Stimulated activated CD4-positive, alpha-beta T cell treated with anti-CD3 and anti-CD28 coated beads, Interleukin-2, amount 100 ng/mL, for 48 hours (primary cell): ENCODE results near the gene GTF2H3.
A peak's percentile ranks its signal among the peaks of the same experiment; 100 is the strongest.
"Not testable (repeated sequence)": the region's sequence is repeated elsewhere in the genome, so short reads cannot be mapped to it uniquely, and the experiment has no call there.

Source experiments
- DNase-seq, 2 donors: peaks; one replicate each; pipeline ENCODE4 v3.0.0-alpha.2; 2020

GTF2H3 gene

GRCh38 chr12:123633379-123634141 lies at the start of gene GTF2H3, which contains the start of gene EIF2B1:
Gene GTF2H3, plus strand, starts transcription at chr12:123633829. Its CDS starts 31 bp downstream, at chr12:123633860.
Gene EIF2B1, minus strand, starts transcription at chr12:123633686. Its CDS starts 129 bp downstream, at chr12:123633557.
- peak; percentile 92 to 94 for DNase-seq

DNA sequence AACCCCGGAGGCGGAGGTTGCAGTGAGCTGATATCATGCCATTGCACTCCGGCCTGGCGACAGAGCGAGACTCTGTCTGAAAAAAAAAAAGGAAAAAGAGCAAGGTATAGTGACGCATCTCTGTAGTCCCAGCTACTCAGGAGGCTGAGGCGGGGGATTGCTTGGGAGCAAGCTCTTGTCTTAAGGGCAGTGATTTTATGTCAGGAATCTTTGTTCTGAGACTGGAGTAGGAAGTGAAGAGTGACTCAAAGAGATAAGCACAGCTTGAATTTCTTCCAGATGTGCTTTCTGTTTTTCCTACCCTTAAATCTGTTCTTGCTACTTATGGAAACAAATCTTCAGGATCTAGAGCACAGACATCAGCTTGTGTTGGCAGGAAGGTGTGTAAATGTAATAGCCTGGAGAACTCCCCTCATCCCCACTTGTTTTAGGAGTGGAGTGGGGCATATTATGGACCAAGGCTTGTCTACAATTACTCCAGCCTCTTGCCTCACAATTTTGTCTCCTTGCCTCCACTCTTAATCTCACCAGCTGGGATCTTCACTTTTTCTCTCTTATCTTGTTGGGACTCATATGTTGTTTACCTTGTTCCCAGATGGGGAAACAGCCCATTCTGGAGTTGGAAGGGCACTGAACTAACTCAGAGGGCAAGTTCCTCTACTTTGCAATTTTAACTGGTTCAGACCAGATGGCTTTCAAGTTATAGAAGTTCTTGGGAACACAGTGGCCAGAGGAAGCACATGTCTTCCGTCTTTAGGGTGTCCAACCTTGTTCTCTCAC lies 41.7 kb upstream of the GTF2H3 start:
- DNase-seq = no peak

DNA sequence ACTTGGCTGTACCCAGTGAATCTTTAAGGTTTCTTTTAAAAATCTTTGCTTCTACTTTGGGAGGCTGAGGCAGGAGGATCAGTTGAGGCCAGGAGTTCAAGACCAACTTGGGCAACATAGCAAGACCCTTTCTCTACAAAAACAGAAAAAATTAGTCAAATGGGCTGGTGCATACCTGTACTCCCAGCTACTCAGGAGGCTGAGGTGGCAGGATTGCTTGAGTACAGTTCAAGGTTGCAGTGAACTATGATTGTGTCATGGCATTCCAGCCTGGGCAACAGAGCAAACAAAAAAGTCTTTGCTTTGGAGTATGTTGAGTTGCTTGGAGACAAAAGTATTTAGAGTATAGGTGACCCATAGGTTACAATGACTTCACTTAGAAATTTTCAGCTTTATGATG lies 37.9 kb upstream of the GTF2H3 start:
- no peak for DNase-seq

DNA sequence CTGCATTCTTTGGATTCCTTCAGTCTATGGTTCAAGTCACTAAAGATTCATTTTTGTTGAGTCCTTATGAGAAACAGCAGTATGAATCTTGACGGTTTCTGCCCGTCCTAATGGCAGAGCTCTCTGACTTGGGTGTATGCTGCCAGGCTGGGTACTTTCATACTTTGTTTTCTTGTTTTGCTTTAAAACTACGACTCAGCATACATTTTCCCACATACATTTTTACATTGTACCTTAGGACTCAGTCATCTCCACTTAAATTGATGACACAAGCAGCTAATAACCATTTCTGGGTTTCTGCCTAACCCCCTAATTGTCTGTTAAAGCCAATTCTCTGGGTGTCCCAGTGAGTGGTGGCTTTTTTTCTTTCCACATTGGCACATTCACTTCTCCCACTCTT lies 36.5 kb upstream of the GTF2H3 start:
- DNase-seq = no peak

GRCh38 chr12:123598522-123598921 lies 35.1 kb upstream of the GTF2H3 start:
- no peak for DNase-seq

DNA sequence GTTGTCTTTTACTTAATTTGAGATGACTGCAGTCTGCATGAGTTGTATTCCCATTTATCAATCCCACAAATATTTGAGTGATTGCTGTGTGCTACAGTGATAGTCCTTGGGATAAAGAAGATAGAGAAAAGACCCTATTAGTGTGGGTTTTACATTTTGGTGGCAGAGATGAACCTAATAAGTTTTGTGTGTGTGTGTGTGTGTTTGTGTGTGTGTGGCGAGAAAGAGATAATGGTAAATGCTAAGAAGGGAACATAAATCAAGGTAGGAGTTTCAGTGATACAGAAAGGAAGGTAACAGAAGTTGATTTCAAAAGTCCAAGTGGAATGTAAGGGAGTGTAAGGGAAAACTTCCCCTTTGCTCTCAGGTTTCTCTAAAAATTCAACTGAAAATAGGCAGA lies 34.3 kb upstream of the GTF2H3 start:
- DNase-seq = no peak

DNA sequence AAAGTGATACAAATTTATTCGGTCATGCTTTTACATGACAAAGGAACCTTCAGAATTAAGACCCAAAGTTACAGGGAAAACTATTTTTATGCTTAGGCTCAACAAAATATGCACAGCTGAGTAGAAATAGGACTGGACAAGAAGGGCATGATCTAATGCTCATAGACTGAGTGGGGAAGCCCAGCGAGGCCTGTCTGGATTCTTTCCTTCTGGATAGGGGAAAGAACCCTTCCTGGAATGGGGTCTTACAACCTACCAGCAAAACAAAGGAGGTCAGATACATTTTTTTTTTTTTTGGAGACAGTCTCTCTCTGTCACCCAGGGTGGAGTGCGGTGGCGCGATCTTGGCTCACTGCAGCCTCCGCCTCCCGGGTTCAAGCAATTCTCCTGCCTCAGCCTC lies 33.9 kb upstream of the GTF2H3 start:
- no peak for DNase-seq

DNA sequence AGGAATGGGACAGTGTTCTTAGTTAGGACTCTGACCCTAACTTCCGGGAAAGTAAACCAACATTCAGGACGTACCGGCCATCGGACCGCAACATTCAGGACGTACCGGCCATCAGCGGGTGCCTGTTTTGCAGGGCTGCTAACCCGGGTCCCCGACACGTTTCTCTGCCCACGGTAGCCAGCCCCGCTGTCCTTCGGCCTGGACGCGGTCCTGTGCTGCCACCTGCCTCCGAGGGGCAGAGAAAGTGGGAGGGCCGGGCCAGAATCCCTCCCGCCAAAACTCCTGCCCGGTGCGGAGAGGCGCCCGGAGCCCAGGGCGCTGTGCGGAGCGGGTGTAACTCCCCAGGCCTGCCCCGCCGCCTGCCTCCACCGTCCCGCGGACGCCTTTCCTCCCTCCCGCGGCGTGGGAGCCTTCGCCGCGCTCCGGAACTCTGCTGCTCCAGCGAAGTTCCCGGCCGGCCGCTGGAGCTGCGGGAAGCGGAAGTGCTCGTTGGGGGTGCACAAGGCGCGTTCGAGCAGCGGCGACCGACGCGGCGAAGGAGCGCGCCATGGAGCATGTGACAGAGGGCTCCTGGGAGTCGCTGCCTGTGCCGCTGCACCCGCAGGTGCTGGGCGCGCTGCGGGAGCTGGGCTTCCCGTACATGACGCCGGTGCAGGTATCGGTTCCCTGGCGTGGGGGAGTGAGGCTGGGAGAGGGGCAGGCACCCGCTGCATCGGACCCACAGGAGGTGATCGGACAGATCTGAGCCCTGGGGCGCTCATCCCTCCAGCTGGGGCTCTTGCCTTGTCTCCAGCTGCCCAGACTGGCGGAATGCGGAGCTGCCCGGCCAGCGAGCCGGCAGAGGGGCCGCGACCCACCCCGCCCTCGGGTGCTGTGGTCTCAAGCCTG lies 31.8 kb upstream of the GTF2H3 start, which contains the start of gene DDX55:
Gene DDX55, plus strand, starts transcription at position 498 of the 888 bp plus-strand sequence. Its CDS starts 50 bp downstream, at position 548.
- DNase-seq = peak; percentile 82 to 84

GRCh38 chr12:123602651-123603195 lies 30.9 kb upstream of the GTF2H3 start:
- DNase-seq = no peak

DNA sequence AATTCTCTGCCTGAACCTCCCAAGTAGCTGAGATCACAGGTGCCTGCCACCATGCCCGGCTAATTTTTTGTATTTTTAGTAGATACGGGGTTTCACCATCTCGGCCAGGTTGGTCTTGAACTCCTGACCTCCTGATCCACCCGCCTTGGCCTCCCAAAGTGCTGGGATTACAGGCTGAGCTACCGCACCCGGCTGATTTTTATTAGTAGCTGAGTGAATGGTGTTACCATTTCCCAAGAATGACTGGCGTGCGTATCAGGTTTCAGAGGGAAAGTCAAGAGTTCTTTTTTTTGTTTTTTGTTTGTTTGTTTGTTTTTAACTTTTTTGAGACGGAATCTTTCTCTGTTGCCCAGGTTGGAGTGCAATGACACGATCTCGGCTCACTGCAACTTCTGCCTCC lies 30.1 kb upstream of the GTF2H3 start:
- not testable (repeated sequence) for DNase-seq

- DNase-seq = no peak
Observed at GRCh38 chr12:123607756-123608155, 25.9 kb upstream of the GTF2H3 start.

GRCh38 chr12:123608182-123608581 lies 25.4 kb upstream of the GTF2H3 start:
- DNase-seq = no peak

- DNase-seq = no peak
Observed at GRCh38 chr12:123614110-123614509, 19.5 kb upstream of the GTF2H3 start.

DNA sequence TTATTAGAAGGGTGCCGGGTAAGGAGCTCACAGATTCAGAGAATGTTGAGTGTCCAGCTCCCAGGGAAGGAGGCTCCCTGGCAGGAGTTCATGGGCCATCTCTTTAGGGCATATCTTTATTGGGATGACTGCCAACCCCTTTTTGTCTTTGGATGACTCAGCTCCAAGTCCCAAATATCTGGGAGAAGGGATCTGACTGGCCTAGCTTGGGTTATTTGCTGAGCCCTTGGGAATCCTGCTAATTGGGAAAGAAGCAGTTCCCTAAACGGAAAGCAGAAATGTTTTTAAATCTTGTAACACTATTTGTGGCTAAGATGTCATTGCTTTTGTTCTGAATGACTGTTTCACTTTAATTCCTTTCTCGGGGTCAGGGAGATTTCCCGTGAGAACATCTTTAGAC lies 19.1 kb upstream of the GTF2H3 start:
- no peak for DNase-seq

- DNase-seq = no peak
Observed at GRCh38 chr12:123617144-123617543, 16.5 kb upstream of the GTF2H3 start.

DNA sequence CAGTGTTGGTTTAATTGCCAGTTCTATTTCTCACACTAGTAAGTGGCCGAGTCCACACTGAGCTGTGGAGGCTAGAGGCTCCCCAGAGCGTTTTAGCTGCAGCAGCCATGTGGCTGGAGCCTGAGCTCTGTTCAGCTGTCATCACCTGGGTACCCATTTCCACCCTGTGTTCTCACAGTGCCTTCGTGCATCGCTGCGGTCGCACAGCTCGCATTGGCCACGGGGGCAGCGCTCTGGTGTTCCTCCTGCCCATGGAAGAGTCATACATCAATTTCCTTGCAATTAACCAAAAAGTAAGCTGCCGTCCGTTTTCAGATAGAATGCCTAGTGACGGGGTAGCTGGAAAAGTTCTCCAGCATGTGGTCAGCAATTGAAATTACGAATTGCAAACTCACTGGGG lies 16.0 kb upstream of the GTF2H3 start:
- DNase-seq = no peak

DNA sequence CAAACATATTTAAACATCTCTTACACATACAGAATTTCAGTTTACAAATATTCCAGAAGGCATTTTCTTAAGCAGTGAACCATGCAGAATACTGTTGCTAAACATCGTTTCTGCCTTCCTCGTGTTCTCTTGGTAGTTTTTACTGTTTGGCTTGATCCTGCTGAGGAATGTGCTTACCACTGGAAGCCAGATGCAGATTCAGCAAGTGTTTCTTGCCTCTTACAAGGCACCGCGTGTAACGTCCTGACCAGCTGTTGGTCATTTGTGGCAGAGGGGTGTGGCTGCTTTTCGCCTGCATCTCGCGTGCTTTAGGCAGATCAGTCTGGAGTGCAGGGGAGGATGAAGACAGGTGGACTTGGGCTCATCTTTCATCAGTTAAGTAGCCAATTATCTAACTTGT lies 12.5 kb upstream of the GTF2H3 start:
- no peak for DNase-seq

DNA sequence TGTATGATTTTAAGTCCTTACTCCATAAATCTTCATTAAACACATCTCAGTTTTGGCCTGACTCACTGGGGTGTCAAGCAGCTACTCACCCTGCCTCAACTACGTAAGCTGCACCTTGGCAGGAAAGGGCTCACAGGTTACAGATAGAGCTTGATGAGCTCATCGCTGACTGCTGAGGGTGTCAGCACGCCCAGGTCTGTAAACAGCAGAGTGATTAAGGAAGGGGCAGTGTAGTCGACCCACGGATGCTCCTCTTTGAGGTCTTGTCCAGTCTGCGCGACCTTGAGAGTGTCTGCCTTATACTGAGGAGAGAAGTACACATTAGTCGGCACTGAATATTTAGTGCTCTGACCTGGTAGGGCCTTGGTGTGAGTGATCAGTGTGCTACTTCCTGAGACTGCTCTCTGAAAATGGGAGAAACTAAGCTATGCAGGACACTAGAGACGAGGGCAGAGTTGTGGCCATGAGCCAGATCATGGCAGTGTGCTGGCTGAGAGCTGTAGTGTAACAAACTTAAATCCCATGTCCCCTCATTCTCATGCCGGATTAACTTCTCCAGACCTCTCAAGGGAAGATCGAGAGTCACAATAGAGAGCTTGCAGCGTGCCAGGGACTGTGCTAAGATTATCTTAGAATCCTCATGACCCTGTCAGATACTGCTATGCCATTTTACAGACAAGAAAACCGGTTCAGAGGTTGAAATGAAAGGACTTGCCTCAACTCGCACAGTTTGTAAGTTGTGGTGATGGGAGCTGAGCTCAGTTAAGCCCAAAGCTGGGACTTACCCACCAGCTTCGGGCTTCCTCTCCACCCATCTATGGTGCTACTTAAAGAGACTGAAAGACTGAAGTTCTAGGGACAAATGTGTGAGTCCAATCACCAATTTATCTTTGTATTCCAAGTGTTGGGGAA lies 11.8 kb upstream of the GTF2H3 start:
- no peak for DNase-seq

- DNase-seq = no peak
Observed at GRCh38 chr12:123634142-123634561, 523 bp downstream of the GTF2H3 start.

- no peak for DNase-seq
Observed at GRCh38 chr12:123643911-123644310, 10.3 kb downstream of the GTF2H3 start.

DNA sequence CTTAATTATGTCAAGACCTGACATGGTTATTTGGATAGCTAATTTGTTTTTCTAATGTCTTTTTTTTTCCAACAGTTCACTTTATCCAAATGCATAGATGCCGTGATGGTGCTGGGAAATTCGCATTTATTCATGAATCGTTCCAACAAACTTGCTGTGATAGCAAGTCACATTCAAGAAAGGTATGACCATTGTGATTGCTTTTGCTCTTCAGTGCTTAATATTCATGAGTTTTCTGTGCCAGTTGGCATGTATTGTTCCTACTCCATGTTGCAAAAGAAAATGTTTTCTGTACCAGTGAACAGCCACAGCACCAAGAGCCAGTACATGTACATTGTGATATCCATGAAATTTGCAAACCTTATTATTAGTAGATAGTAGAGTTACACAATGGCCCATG lies 11.8 kb downstream of the GTF2H3 start:
- DNase-seq = no peak

- DNase-seq = no peak
Observed at GRCh38 chr12:123645878-123646277, 12.2 kb downstream of the GTF2H3 start.
